A673 (cell line): ENCODE results near the gene THBS1. TPM values are rescaled to one million over a fixed set of nuclear protein-coding genes. Genes with fewer than 3 reads are reported as not detected.

ENCODE experiments used
- BruUV-seq: library from RNA; stranded (reverse); fragments of 400-500 nt; replicated peaks from 2 replicates; lab custom pipeline; 2021; lab: Mats Ljungman, UMichigan
- CTCF ChIA-PET: fragments of 300-600 bp; sonication (Branson Sonifier 250); formaldehyde crosslinking; loops from one replicate; lab custom pipeline; 2022; ENCODE audit warnings: antibody characterized with exemption; lab: Charles Lee
- POLR2A ChIA-PET: fragments of 300-600 bp; sonication (Branson Sonifier 250); formaldehyde crosslinking; loops from one replicate; lab custom pipeline; 2022; ENCODE audit warnings: antibody characterized with exemption; ENCODE audit not compliant: low non-redundant PET; lab: Charles Lee
- DNase-seq: peaks from one replicate; pipeline ENCODE4 v3.0.0-alpha.2; 2015; ENCODE audit warnings: low spot score
- H3K27ac ChIP-seq: fragments of 200-600 bp; sonication (generic); 2 replicates; pipeline ENCODE4 v1.5.1; 2016; ENCODE audit warnings: mixed run types, low read depth, mild to moderate bottlenecking, mixed read lengths, antibody characterized with exemption, low read length; ENCODE audit not compliant: poor library complexity, severe bottlenecking
- H3K27me3 ChIP-seq: fragments of 200-600 bp; sonication (generic); replicated peaks from 2 replicates; pipeline ENCODE4 v1.6.1; 2017; ENCODE audit warnings: mixed run types, low read depth, mild to moderate bottlenecking, mixed read lengths, antibody characterized with exemption, low read length; ENCODE audit not compliant: insufficient read depth, poor library complexity
- H3K36me3 ChIP-seq: fragments of 200-600 bp; sonication (generic); 2 replicates; pipeline ENCODE4 v1.6.1; 2016; ENCODE audit warnings: mixed run types, mild to moderate bottlenecking, mixed read lengths, antibody characterized with exemption, low read length; ENCODE audit not compliant: insufficient read depth, poor library complexity, severe bottlenecking
- H3K4me1 ChIP-seq: fragments of 200-600 bp; sonication (generic); 2 replicates; pipeline ENCODE4 v1.6.1; 2017; ENCODE audit warnings: mixed run types, mild to moderate bottlenecking, mixed read lengths, antibody characterized with exemption, low read length; ENCODE audit not compliant: insufficient read depth, poor library complexity, severe bottlenecking
- H3K4me3 ChIP-seq: fragments of 200-600 bp; sonication (generic); 2 replicates; pipeline ENCODE4 v1.5.1; 2016; ENCODE audit warnings: low read depth, mixed run types, mild to moderate bottlenecking, mixed read lengths, low read length; ENCODE audit not compliant: poor library complexity, severe bottlenecking
- H3K9me3 ChIP-seq: fragments of 200-600 bp; sonication (generic); 2 replicates; pipeline ENCODE4 v1.6.1; 2016; ENCODE audit warnings: mixed run types, low read depth, mild to moderate bottlenecking, mixed read lengths, antibody characterized with exemption, low read length; ENCODE audit not compliant: poor library complexity, severe bottlenecking
- CTCF ChIP-seq: fragments of 300-800, 200-600 bp; sonication (generic); conservative IDR thresholded peaks from 2 replicates; pipeline ENCODE4 v1.5.1; 2017; ENCODE audit warnings: low read depth, mild to moderate bottlenecking, antibody characterized with exemption, low read length, moderate library complexity, mixed read lengths
- EZH2 ChIP-seq: fragments of 200-600 bp; sonication (generic); IDR thresholded peaks from 2 replicates; pipeline ENCODE4 v1.6.1; 2017; ENCODE audit warnings: borderline replicate concordance, low read depth, mild to moderate bottlenecking, mixed read lengths, antibody characterized with exemption, low read length; ENCODE audit not compliant: poor library complexity, severe bottlenecking
- intact Hi-C: fragments of 100-400 bp; cut with micrococcal nuclease; formaldehyde crosslinking; loops from one replicate; pipeline ENCODE4 v1.10.0; 2022; ENCODE audit not compliant: unreplicated experiment
- total RNA-seq: library from RNA; stranded (reverse); gene quantifications from 2 replicates; pipeline ENCODE4 v1.2.3, GENCODE V29; 2021

THBS1 gene
- total RNA-seq, 1 experiment from 2014 or later = 0.80 TPM

DNA sequence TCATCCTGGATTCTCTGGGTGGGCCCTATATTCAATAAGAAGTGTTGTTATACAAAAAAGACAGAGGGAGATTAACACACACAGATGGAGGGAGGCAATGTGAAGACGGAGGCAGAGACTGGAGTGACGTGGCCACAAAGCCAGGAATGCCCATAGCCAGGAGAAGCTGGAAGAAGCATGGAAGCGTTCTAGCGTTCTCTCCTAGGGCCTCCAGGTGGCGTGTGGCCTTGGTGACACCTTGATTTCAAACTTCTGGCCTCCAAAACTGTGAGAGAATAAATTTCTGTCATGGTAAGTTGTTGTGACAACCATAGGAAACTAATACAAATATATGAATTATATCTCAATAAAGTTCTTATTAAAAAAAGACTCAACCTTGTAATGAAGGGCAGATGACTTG lies 21.3 kb downstream of the THBS1 start:
- Histone ChIP-seq H3K9me3 (no peaks in the 10 kb centered on the region), H3K4me1 (no peaks in the 10 kb centered on the region), H3K27ac (no peak overlapping the region), H3K27me3 (no peaks in the 10 kb centered on the region), H3K4me3 (no peak overlapping the region), H3K36me3 (no peaks in the 10 kb centered on the region)
- no peak for DNase-seq
- CTCF ChIA-PET = no interaction called here
- intact Hi-C loops = no loop called here
- POLR2A ChIA-PET = no interaction called here
- no TSS peak for BruUV-seq
- no peak for TF ChIP-seq EZH2
- no peak for TF ChIP-seq CTCF

GRCh38 chr15:39605146-39605545 lies 24.3 kb downstream of the THBS1 start:
- intact Hi-C loops = no loop called here
- ChIA-PET POLR2A (no interaction called here), CTCF (no interaction called here)
- TF ChIP-seq CTCF (no peak), EZH2 (no peak)
- no peaks in the 10 kb centered on the region for H3K27me3 ChIP-seq
- no peak overlapping the region for H3K27ac ChIP-seq
- H3K4me3 ChIP-seq = no peak overlapping the region
- no TSS peak for BruUV-seq
- DNase-seq = no peak
- H3K9me3 ChIP-seq = no peaks in the 10 kb centered on the region
- H3K4me1 ChIP-seq = no peaks in the 10 kb centered on the region
- no peaks in the 10 kb centered on the region for H3K36me3 ChIP-seq

DNA sequence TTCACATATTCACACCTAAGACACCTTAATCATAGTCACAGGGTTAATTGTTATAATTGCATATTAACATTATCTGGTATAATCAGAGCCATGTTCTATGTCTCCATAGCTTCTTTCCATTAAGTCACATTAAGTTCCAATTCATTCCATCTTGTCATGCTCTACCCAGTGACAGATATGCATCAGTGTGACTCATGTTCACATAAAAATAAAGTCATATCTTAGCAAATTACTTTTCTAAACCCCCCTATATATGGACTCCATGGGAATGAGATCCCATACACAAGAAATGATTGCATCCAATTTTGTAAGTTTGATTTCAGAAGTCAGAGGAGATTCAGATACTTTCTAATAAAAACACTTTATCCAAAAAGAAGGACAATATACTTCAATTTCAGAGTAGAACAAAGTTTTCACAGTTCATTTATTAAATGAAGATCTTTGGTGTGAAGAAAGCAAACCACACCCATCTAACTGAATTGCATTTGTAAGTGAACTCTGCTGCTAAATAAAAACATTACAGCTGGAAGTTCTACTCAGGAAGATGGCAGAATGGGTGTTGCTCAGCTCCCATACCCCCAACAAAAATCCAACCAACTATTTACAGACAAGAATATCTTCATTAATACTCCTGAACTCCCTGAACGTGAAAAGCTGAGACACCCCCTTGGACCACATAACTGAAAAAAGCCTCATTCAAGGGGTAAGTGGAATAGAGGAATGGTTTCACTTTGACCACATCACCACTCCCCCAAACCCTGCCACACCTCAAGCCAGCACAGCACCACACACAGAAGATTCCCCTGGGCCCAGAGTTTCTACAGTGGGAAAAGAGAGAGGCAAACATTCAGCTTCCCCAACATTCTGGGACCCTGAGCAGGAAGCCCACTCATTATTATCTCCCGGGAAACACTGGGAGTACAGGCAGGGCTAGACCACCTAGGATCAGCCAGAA lies 27.6 kb downstream of the THBS1 start:
- ChIA-PET CTCF (no interaction called here), POLR2A (no interaction called here)
- intact Hi-C loops = no loop called here
- H3K27ac ChIP-seq = no peak overlapping the region
- H3K27me3 ChIP-seq = no peaks in the 10 kb centered on the region
- H3K4me1 ChIP-seq = no peaks in the 10 kb centered on the region
- DNase-seq = no peak
- no peaks in the 10 kb centered on the region for H3K36me3 ChIP-seq
- H3K9me3 ChIP-seq = no peaks in the 10 kb centered on the region
- TF ChIP-seq EZH2 = no peak
- no peak for TF ChIP-seq CTCF
- no peak overlapping the region for H3K4me3 ChIP-seq
- no TSS peak for BruUV-seq
